H1 (cell line): Measurements from ENCODE around the gene TRMT44. TPM values are rescaled to one million over a fixed set of nuclear protein-coding genes. Genes with fewer than 3 reads are reported as not detected.

Source experiments
- BACH1 ChIP-seq: IDR thresholded peaks from 2 replicates; pipeline ENCODE4 v1.6.1; 2012; ENCODE audit warnings: low read length, improper control_type of control experiment
- polyA plus RNA-seq, 7 experiments: library from polyadenylated mRNA; depleted of rRNA in 3 of 7; stranded (reverse) in 5 of 7; unstranded in 2 of 7; fragments of >200 nt in 5 of 7; fragments of 200-250 nt in 2 of 7; gene quantifications; 1 replicate in 5 of 7; 2 replicates in 1 of 7; 4 replicates in 1 of 7; pipeline versions ENCODE4 v1.2.1 to v1.2.3, GENCODE V29; 2011 to 2013; ENCODE audit warnings: missing spikeins in 2 of 7, mixed read lengths in 2 of 7
- total RNA-seq: library from RNA; stranded (reverse); fragmentation: NEBNext Ultra II Directional; extraction: Animal tissue kit (Norgen Biotek cat#: 25700); gene quantifications from 2 replicates; pipeline ENCODE4 v1.2.1, GENCODE V29; 2021

Gene TRMT44
- total and polyA plus RNA-seq, 2 of the 8 experiments (the other 6 are each of a cell fraction or from before 2014, with no cell fraction given) = 8.6 to 23.9 TPM

GRCh38 chr4:8514391-8514790, 73.8 kb downstream of the TRMT44 start (continued):
- TF ChIP-seq BACH1 = no peak
